CD4-positive, alpha-beta T cell (primary cell): ENCODE results near the gene EMP1. TPM values are rescaled to one million over a fixed set of nuclear protein-coding genes. Genes with fewer than 3 reads are reported as not detected.

Experiments used
- ATAC-seq: fragments of 200-7000 bp; cut with Tn5 transposase; one replicate; pipeline ENCODE4 v1.10.0; 2022; ENCODE audit warnings: mild to moderate bottlenecking; ENCODE audit not compliant: poor library complexity
- CTCF ChIA-PET: fragments of 350-600 bp; sonication (Branson Sonifier 250); formaldehyde crosslinking; loops from one replicate; lab custom pipeline; 2021; ENCODE audit warnings: antibody characterized with exemption, inconsistent platforms; lab: Charles Lee
- POLR2A ChIA-PET: fragments of 350-600 bp; sonication (Branson Sonifier 250); formaldehyde crosslinking; loops from one replicate; lab custom pipeline; 2021; ENCODE audit warnings: antibody characterized with exemption, inconsistent platforms; lab: Charles Lee
- DNase-seq, 14 experiments: peaks; one replicate each; pipeline ENCODE4 v3.0.0-alpha.2; 2013 to 2020; ENCODE audit warnings: mixed read lengths in 2 of 14
- H3K27ac ChIP-seq, 2 donors: one replicate each; pipeline versions ENCODE4 v1.5.1 to v1.7.0; 2013; ENCODE audit warnings: low read length in 2 of 2, low read depth in 1 of 2, mild to moderate bottlenecking in 1 of 2
- H3K27me3 ChIP-seq, 2 experiments: 1 replicate in 1 of 2; 2 replicates in 1 of 2; pipeline versions ENCODE4 v1.6.1 to v1.7.0; 2013; ENCODE audit warnings: low read length in 2 of 2, control low read depth in 1 of 2, mild to moderate bottlenecking in 1 of 2, moderate library complexity in 1 of 2; ENCODE audit not compliant: insufficient read depth in 2 of 2, control insufficient read depth in 1 of 2
- H3K36me3 ChIP-seq: one replicate; pipeline ENCODE4 v1.6.1; 2013; ENCODE audit warnings: low read length, control low read depth; ENCODE audit not compliant: insufficient read depth
- H3K4me1 ChIP-seq: one replicate; pipeline ENCODE4 v1.6.1; 2013; ENCODE audit warnings: low read length, control low read depth; ENCODE audit not compliant: insufficient read depth
- H3K4me3 ChIP-seq: one replicate; pipeline ENCODE4 v1.5.1; 2013; ENCODE audit warnings: mild to moderate bottlenecking, low read length, moderate library complexity
- H3K9me3 ChIP-seq, 2 experiments: 1 replicate in 1 of 2; 2 replicates in 1 of 2; pipeline versions ENCODE4 v1.6.1 to v1.7.0; 2013; ENCODE audit warnings: low read length in 2 of 2, mild to moderate bottlenecking in 2 of 2, control low read depth in 1 of 2, moderate library complexity in 1 of 2; ENCODE audit not compliant: control insufficient read depth in 1 of 2, insufficient read depth in 1 of 2
- H3K27ac Mint-ChIP-seq: one replicate; pipeline ENCODE4 v1.8.0; 2020; ENCODE audit warnings: mixed read lengths
- H3K27me3 Mint-ChIP-seq: one replicate; pipeline ENCODE4 v1.8.0; 2021; ENCODE audit warnings: mixed read lengths
- H3K36me3 Mint-ChIP-seq: one replicate; pipeline ENCODE4 v1.8.0; 2021; ENCODE audit warnings: low read depth, mixed read lengths
- H3K4me1 Mint-ChIP-seq: one replicate; pipeline ENCODE4 v1.8.0; 2021; ENCODE audit warnings: low read depth, mixed read lengths
- H3K4me3 Mint-ChIP-seq: one replicate; pipeline ENCODE4 v1.8.0; 2020; ENCODE audit warnings: mild to moderate bottlenecking, mixed read lengths
- H3K9me3 Mint-ChIP-seq: one replicate; pipeline ENCODE4 v1.8.0; 2020; ENCODE audit warnings: mixed read lengths
- CTCF ChIP-seq: fragments of 200-600 bp; IDR thresholded peaks from one replicate; pipeline ENCODE4 v1.8.0; 2022; ENCODE audit warnings: antibody characterized with exemption, mild to moderate bottlenecking
- intact Hi-C, 2 experiments: fragments of 100-400 bp; cut with DNase I in 1 of 2; cut with micrococcal nuclease in 1 of 2; formaldehyde crosslinking; loops; one replicate each; pipeline versions ENCODE4 v1.15.1 to v1.9.0; 2023 to 2025; cut with DNase I, micrococcal nuclease
- total RNA-seq, 174 experiments: library from RNA in 2 of 174; stranded (reverse) in 2 of 174; gene quantifications; one replicate each; pipeline ENCODE4 v1.2.3 and lab custom pipeline; 2021 to 2026

EMP1 gene
- total RNA-seq, 2 experiments from 2014 or later = 9.0 to 9.1 TPM

GRCh38 chr12:13218641-13219040, 22.1 kb downstream of the EMP1 start:
- no peak overlapping the region for H3K4me3 Mint-ChIP-seq
- Histone ChIP-seq H3K27ac (no peak overlapping the region), H3K27me3 (no peaks in the 10 kb centered on the region), H3K36me3 (no peaks in the 10 kb centered on the region), H3K4me3 (no peak overlapping the region), H3K9me3 (no peaks in the 10 kb centered on the region), H3K4me1 (no peaks in the 10 kb centered on the region)
- no peaks in the 10 kb centered on the region for H3K9me3 Mint-ChIP-seq
- no peak for DNase-seq
- H3K27me3 Mint-ChIP-seq = no peaks in the 10 kb centered on the region
- no peaks in the 10 kb centered on the region for H3K36me3 Mint-ChIP-seq
- H3K4me1 Mint-ChIP-seq = no peaks in the 10 kb centered on the region
- ATAC-seq = no peak
- no peak overlapping the region for H3K27ac Mint-ChIP-seq
- intact Hi-C loops = no loop called here
- no peak for TF ChIP-seq CTCF
- ChIA-PET CTCF (interaction anchor here (1.1 kb wide), 1 partner anchor 214 kb away, joined by 4 read pairs; no protein-coding TSS in a partner anchor), POLR2A (no interaction called here)

GRCh38 chr12:13219320-13219719, 22.8 kb downstream of the EMP1 start:
- intact Hi-C loops = no loop called here
- Histone ChIP-seq H3K4me3 (no peak overlapping the region), H3K9me3 (no peaks in the 10 kb centered on the region), H3K36me3 (no peaks in the 10 kb centered on the region), H3K4me1 (no peaks in the 10 kb centered on the region), H3K27me3 (no peaks in the 10 kb centered on the region), H3K27ac (no peak overlapping the region)
- no peaks in the 10 kb centered on the region for H3K4me1 Mint-ChIP-seq
- no peak for TF ChIP-seq CTCF
- no peaks in the 10 kb centered on the region for H3K9me3 Mint-ChIP-seq
- ATAC-seq (no peak), DNase-seq (no peak)
- no peaks in the 10 kb centered on the region for H3K36me3 Mint-ChIP-seq
- no peak overlapping the region for H3K4me3 Mint-ChIP-seq
- ChIA-PET POLR2A (no interaction called here), CTCF (interaction anchor here (1.1 to 1.3 kb wide), 2 partner anchors 36 to 215 kb away, joined by 3 to 4 read pairs; no protein-coding TSS in a partner anchor)
- no peak overlapping the region for H3K27ac Mint-ChIP-seq
- H3K27me3 Mint-ChIP-seq = peaks cover 5% of the 10 kb centered on the region

DNA sequence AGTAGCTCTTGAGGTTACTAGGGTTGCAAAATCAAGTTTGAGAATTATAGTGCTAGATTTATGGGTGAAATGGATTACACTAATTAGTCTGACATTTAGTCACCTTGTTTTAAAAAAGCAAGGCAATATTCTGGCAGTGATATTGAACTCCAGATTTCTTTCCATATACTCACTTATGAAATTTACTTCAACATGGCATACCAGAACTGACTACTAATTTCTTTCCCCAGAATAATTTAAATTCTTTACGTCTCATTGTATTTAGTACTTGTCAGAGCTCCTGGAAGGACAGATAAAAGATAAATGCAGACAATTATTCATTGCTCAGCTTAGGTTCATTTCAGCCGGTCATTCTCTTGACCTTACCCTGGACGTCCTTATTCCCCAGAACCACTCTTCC, 24.3 kb downstream of the EMP1 start:
- DNase-seq = no peak
- Histone ChIP-seq H3K4me1 (no peaks in the 10 kb centered on the region), H3K36me3 (no peaks in the 10 kb centered on the region), H3K27ac (no peak overlapping the region), H3K4me3 (no peak overlapping the region), H3K9me3 (no peaks in the 10 kb centered on the region), H3K27me3 (no peaks in the 10 kb centered on the region)
- TF ChIP-seq CTCF = no peak
- ChIA-PET POLR2A (no interaction called here), CTCF (interaction anchor here (1.7 kb wide), 1 partner anchor 9 kb away, joined by 9 read pairs; no protein-coding TSS in a partner anchor)
- Mint-ChIP-seq H3K36me3 (no peaks in the 10 kb centered on the region), H3K27me3 (peaks cover 12% of the 10 kb centered on the region), H3K4me1 (no peaks in the 10 kb centered on the region), H3K27ac (no peak overlapping the region), H3K4me3 (no peak overlapping the region), H3K9me3 (no peaks in the 10 kb centered on the region)
- intact Hi-C loops = no loop called here
- ATAC-seq = no peak
